Measurements from ENCODE around the gene NAPSA.
"Not testable (repeated sequence)": the region's sequence is repeated elsewhere in the genome, so short reads cannot be mapped to it uniquely, and the experiment has no call there.

The NAPSA gene

DNA sequence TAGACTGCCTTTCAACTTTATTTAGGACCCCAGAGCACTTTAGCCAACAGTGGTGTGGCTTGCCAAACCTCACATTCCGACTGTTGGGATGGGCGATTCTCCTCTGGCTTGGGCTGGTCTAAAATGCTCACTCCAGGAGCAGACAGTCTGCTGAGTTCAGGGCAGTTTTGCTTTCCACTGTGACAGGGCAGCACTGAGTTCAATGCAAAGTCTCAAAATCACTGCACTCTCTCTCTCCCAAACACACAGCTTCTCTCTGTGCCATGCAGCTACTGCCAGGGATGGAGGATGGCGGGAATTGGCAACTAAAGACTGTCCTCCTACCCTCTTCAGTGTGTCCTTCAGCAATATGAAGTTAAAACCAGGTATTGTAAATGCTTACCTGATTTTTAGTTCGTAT, 13.2 kb downstream of the NAPSA start:
- no peak for DNase-seq (ENCODE audit: low read depth, low spot score)
- no peak overlapping the region for H3K4me3 ChIP-seq (ENCODE audit: low read depth, low read length)
- TF ChIP-seq, protein P1, sequence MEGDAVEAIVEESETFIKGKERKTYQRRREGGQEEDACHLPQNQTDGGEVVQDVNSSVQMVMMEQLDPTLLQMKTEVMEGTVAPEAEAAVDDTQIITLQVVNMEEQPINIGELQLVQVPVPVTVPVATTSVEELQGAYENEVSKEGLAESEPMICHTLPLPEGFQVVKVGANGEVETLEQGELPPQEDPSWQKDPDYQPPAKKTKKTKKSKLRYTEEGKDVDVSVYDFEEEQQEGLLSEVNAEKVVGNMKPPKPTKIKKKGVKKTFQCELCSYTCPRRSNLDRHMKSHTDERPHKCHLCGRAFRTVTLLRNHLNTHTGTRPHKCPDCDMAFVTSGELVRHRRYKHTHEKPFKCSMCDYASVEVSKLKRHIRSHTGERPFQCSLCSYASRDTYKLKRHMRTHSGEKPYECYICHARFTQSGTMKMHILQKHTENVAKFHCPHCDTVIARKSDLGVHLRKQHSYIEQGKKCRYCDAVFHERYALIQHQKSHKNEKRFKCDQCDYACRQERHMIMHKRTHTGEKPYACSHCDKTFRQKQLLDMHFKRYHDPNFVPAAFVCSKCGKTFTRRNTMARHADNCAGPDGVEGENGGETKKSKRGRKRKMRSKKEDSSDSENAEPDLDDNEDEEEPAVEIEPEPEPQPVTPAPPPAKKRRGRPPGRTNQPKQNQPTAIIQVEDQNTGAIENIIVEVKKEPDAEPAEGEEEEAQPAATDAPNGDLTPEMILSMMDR (IDR thresholded peaks at IDR 0.05; ENCODE audit: low read depth, low read length) = no peak
- in situ Hi-C loops (cut with HindIII; ENCODE audit: low sequenced_read_pairs) = no loop called here

DNA sequence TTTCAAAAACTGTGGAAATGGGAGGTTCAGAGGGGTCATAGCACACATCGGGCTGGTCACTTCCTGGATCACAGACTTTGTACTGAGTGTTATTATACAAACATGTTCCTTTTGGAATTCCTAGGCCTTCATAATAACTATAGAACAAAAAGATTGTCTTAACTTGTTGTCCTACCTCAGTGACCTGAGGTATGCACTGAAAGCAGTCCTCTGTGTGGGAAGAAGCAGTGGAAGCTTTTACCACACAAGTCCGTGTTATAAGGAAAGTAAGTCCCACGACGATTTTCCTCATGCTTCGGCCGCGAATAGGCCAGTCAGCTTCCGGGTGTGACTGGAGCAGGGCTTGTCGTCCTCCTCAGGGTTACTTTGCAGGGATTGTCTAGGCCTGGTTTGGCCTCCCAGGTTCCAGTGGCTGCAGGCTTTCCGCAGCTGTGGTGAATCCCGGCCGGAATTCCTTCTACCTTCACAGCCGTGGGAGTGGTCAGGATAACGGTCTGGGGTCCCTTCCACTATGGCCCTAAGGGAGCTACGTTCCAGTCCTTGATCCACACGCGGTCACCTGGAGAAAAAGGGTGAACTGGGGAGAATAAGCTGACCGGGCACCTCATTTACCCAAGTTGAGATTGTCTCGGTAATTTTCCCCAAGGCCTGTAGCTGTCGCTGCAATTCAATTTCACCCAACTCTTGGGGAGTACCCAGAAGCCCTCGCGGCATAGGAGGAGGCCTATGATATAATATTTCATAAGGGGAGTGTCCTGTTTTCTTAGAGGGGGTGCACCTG, 16.0 kb downstream of the NAPSA start:
- no peak overlapping the region for H3K4me3 ChIP-seq (ENCODE audit: low read depth, low read length)
- no peak for DNase-seq (ENCODE audit: low read depth, low spot score)
- in situ Hi-C loops (cut with HindIII; ENCODE audit: low sequenced_read_pairs) = no loop called here
- TF ChIP-seq, protein P1 (IDR thresholded peaks at IDR 0.05; ENCODE audit: low read depth, low read length) = no peak

DNA sequence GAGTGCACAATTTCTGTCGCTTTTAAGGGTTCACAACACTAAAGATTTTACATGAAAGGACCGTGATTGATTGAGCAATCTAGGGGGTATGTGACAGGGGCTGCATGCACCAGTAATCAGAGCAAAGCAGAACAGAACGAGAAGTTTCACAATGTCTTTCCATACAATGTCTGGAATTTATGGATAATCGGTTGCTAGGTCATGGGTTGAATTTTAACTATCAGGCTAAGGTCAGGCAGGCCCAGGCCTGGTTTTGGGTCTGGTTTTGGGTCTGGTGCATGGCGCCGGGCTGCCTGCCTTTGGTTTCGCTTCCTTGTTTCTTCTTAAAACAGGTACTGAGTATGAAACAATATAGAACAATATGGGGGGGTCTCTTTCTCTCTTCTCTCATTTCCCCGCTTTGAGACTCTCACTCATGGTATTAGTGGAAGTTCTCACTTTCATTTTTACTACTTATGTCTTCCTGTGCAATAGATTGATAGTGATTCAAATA, 18.3 kb downstream of the NAPSA start:
- H3K4me3 ChIP-seq (ENCODE audit: low read depth, low read length); DNase-seq (ENCODE audit: low read depth, low spot score); in situ Hi-C loops (cut with HindIII; ENCODE audit: low sequenced_read_pairs): not testable (repeated sequence)

DNA sequence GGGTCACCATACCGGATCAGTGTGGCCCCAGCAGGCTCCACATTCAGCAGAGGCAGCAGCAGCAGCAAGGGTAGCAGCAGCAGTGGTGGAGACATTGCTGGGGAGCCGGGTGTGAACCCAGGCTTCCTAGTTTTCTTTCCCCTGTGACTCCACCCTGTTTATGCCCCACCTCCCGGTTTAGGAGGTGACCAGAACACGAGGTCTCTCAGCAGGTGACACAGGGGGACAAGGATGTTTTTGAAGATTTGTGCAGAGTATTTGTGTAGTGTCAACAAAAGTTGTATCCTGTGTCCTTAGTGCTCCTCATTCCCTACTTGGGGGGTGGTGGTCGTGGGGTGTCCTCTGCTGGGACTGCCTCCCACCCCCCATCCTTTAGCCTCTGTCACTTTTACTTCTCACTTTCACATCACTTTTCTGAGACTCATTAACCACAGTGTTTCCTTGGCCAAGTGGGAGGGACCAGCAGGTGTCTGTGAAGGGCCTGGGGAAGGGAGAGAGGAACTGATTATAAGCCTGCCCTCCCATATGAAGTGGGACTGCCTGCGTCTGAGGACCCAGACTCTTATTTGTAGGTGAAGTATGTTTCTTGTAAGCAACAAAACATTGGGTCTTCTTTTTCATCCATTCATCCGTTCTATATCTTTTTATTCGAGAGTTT, 20.6 kb downstream of the NAPSA start:
- no peak overlapping the region for H3K4me3 ChIP-seq (ENCODE audit: low read depth, low read length)
- in situ Hi-C loops (cut with HindIII; ENCODE audit: low sequenced_read_pairs) = no loop called here
- DNase-seq (ENCODE audit: low read depth, low spot score) = no peak
- TF ChIP-seq, protein P1 (IDR thresholded peaks at IDR 0.05; ENCODE audit: low read depth, low read length) = no peak

DNA sequence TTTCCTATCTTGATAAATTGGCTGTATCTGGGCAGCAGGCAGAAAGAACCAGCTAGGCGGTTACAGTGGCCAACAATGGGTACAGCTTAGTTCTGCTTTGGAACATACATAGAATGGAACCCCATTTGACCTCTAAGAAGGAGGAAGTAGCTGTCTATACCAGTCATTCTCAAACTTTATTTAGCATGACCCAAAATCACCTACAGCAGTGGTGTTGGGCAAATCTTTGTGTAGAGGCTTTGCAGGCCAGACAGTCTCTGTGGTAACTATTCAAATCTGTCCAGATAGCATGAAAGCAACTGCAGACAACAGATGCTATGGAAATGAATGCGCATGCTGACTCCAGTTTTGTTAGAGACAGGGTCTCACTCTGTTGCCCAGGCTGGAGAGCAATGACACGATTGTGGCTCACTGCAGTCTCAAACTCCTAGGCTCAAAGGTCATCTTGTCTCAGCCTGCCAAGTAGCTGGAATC, 24.3 kb downstream of the NAPSA start:
- DNase-seq (ENCODE audit: low read depth, low spot score) = no peak
- H3K4me3 ChIP-seq (ENCODE audit: low read depth, low read length) = no peak overlapping the region
- in situ Hi-C loops (cut with HindIII; ENCODE audit: low sequenced_read_pairs) = no loop called here
- TF ChIP-seq, protein P1 (IDR thresholded peaks at IDR 0.05; ENCODE audit: low read depth, low read length) = no peak

DNA sequence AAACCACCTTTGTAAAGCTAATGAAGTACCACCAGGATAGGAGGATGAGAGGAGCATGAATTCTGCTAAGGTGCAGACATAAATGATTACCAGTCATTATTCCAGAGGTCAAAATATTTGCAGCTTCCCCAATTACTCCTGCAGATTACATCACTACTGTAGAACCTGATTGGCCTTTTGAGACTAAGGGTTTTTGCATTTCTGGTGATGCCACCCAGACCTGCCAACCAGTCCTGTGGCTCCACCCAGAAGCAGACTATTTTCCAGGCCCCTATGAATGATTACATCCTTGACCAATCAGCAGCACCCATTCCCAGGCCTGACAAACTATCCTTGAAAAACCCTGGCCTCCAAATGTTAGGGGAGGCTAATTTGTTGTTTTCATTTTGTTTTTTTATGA, 25.1 kb downstream of the NAPSA start:
- no peak overlapping the region for H3K4me3 ChIP-seq (ENCODE audit: low read depth, low read length)
- no peak for DNase-seq (ENCODE audit: low read depth, low spot score)
- TF ChIP-seq, protein P1 (IDR thresholded peaks at IDR 0.05; ENCODE audit: low read depth, low read length) = no peak
- in situ Hi-C loops (cut with HindIII; ENCODE audit: low sequenced_read_pairs) = no loop called here

DNA sequence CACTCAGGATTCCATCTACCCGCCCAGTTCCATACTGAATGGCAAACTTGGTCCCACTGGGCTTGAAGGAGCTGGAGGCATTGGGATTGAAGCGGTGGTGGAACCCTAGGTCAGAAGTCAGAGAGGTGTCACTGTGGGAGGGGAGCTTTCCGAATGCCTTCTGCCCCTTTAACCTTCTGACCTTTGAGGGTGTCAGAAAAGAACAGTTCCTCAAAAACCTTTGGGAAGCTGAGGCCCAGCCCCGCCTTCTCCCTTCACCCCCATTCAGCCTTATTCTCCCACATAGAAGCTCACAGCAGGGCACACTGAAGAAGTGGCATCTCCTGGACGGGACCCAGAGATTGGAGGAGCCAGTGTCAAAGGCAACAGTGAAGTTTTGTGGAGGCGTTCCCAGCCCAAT, 28.4 kb downstream of the NAPSA start:
- DNase-seq (ENCODE audit: low read depth, low spot score); in situ Hi-C loops (cut with HindIII; ENCODE audit: low sequenced_read_pairs); H3K4me3 ChIP-seq (ENCODE audit: low read depth, low read length): not testable (repeated sequence)
